ENCODE results near the gene KCNN3.

- no peak for TF ChIP-seq CTCF (IDR thresholded peaks at IDR 0.05; ENCODE audit: low read length)
- TF ChIP-seq EZH2 (optimal IDR thresholded peaks at IDR 0.05; ENCODE audit: low read depth, low read length): no peak
Measured at GRCh38 chr1:154844297-154844681, 25.8 kb downstream of the KCNN3 start.
